Measurements from ENCODE around the gene LRP2. TPM values are rescaled to one million over a fixed set of nuclear protein-coding genes. Genes with fewer than 3 reads are reported as not detected.

Gene LRP2
- total RNA-seq, 1 experiment from 2014 or later = 0.59 TPM

GRCh38 chr2:169361706-169362117 lies 622 bp downstream of the LRP2 start:
- peaks cover 28% of the 10 kb centered on the region for H3K4me1 Mint-ChIP-seq
- H3K4me3 Mint-ChIP-seq = peak overlapping the region; percentile 90
- no peaks in the 10 kb centered on the region for H3K9me3 Mint-ChIP-seq
- DNase-seq (ENCODE audit: low spot score) = peak; percentile 54
- peak; percentile 20 for ATAC-seq
- POLR2A ChIA-PET = no interaction called here
- H3K27me3 Mint-ChIP-seq (ENCODE audit: low read depth) = peaks cover 86% of the 10 kb centered on the region
- H3K27ac Mint-ChIP-seq = no peak overlapping the region
- TF ChIP-seq, protein P1, sequence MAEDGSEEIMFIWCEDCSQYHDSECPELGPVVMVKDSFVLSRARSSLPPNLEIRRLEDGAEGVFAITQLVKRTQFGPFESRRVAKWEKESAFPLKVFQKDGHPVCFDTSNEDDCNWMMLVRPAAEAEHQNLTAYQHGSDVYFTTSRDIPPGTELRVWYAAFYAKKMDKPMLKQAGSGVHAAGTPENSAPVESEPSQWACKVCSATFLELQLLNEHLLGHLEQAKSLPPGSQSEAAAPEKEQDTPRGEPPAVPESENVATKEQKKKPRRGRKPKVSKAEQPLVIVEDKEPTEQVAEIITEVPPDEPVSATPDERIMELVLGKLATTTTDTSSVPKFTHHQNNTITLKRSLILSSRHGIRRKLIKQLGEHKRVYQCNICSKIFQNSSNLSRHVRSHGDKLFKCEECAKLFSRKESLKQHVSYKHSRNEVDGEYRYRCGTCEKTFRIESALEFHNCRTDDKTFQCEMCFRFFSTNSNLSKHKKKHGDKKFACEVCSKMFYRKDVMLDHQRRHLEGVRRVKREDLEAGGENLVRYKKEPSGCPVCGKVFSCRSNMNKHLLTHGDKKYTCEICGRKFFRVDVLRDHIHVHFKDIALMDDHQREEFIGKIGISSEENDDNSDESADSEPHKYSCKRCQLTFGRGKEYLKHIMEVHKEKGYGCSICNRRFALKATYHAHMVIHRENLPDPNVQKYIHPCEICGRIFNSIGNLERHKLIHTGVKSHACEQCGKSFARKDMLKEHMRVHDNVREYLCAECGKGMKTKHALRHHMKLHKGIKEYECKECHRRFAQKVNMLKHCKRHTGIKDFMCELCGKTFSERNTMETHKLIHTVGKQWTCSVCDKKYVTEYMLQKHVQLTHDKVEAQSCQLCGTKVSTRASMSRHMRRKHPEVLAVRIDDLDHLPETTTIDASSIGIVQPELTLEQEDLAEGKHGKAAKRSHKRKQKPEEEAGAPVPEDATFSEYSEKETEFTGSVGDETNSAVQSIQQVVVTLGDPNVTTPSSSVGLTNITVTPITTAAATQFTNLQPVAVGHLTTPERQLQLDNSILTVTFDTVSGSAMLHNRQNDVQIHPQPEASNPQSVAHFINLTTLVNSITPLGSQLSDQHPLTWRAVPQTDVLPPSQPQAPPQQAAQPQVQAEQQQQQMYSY (CRISPR knock-in tag; IDR thresholded peaks at IDR 0.05) = peak; percentile 51; the same call in 1 of the 2 replicates
- TF ChIP-seq ZBTB21 (CRISPR knock-in tag; IDR thresholded peaks at IDR 0.05; ENCODE audit: borderline replicate concordance) = no peak
- no peaks in the 10 kb centered on the region for H3K36me3 Mint-ChIP-seq
- CTCF ChIA-PET = no interaction called here

GRCh38 chr2:169360984-169361705 lies 1.2 kb downstream of the LRP2 start:
- Mint-ChIP-seq H3K27me3 (ENCODE audit: low read depth) (peaks cover 87% of the 10 kb centered on the region), H3K4me3 (peak overlapping the region; percentile 90), H3K27ac (no peak overlapping the region), H3K9me3 (no peaks in the 10 kb centered on the region), H3K36me3 (no peaks in the 10 kb centered on the region), H3K4me1 (peaks cover 28% of the 10 kb centered on the region)
- TF ChIP-seq ESRRA (CRISPR knock-in tag; IDR thresholded peaks at IDR 0.05; ENCODE audit: borderline replicate concordance) (no peak), MYBL2 (CRISPR knock-in tag; IDR thresholded peaks at IDR 0.05) (no peak), ATF3 (CRISPR knock-in tag; conservative IDR thresholded peaks at IDR 0.05) (no peak), ETV6 (CRISPR knock-in tag; IDR thresholded peaks at IDR 0.05) (no peak), TP53 (CRISPR knock-in tag; IDR thresholded peaks at IDR 0.05) (no peak), NFATC4 (CRISPR knock-in tag; IDR thresholded peaks at IDR 0.05) (no peak), MLX (CRISPR knock-in tag; IDR thresholded peaks at IDR 0.05) (no peak)
- POLR2A ChIA-PET = interaction anchor here (0.7 kb wide), 2 partner anchors 12 to 339 kb away, joined by 4 to 6 read pairs; no protein-coding TSS in a partner anchor
- DNase-seq (ENCODE audit: low spot score) (peak; percentile 52), ATAC-seq (peak; percentile 25)
- CTCF ChIA-PET = no interaction called here

GRCh38 chr2:169358016-169358415 lies 4.3 kb downstream of the LRP2 start:
- no peak for DNase-seq (ENCODE audit: low spot score)
- no peaks in the 10 kb centered on the region for H3K9me3 Mint-ChIP-seq
- no peaks in the 10 kb centered on the region for H3K36me3 Mint-ChIP-seq
- POLR2A ChIA-PET = no interaction called here
- no peak overlapping the region for H3K27ac Mint-ChIP-seq
- CTCF ChIA-PET = interaction anchor here (0.7 kb wide), 1 partner anchor 94 kb away, joined by 3 read pairs; no protein-coding TSS in a partner anchor
- H3K4me1 Mint-ChIP-seq = peaks cover 8% of the 10 kb centered on the region
- no peak for ATAC-seq
- peaks cover 62% of the 10 kb centered on the region for H3K27me3 Mint-ChIP-seq (ENCODE audit: low read depth)
- no peak overlapping the region for H3K4me3 Mint-ChIP-seq
- no peak for TF ChIP-seq ZNF416 (CRISPR knock-in tag; IDR thresholded peaks at IDR 0.05)

DNA sequence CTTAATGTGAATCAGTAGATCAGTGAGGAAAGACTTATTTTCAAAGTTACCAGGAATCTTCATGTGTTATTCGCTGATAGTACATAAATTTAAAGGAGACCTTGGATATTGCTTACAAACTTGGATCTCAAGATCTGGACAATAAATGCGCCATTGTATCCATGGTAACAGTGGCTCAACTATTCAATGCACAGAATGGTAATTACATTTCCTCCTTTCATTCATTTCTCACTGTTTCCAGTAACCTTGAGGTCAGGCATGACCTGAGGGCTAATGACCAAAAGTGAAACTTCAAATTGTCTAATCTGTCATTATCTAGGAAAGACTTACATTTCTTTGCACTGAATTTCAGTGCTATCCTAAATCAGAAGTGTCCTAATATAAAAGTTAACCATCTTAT lies 8.1 kb downstream of the LRP2 start:
- H3K4me3 Mint-ChIP-seq = no peak overlapping the region
- ChIA-PET POLR2A (no interaction called here), CTCF (no interaction called here)
- no peaks in the 10 kb centered on the region for H3K36me3 Mint-ChIP-seq
- DNase-seq (ENCODE audit: low spot score) (no peak), ATAC-seq (no peak)
- no peaks in the 10 kb centered on the region for H3K9me3 Mint-ChIP-seq
- H3K27me3 Mint-ChIP-seq (ENCODE audit: low read depth) = peaks cover 24% of the 10 kb centered on the region
- H3K27ac Mint-ChIP-seq = no peak overlapping the region
- H3K4me1 Mint-ChIP-seq = no peaks in the 10 kb centered on the region
- TF ChIP-seq, protein P1 (CRISPR knock-in tag; IDR thresholded peaks at IDR 0.05) = no peak
- TF ChIP-seq SMAD4 (CRISPR knock-in tag; IDR thresholded peaks at IDR 0.05) (no peak), KAT7 (CRISPR knock-in tag; IDR thresholded peaks at IDR 0.05; ENCODE audit: borderline replicate concordance) (no peak), MLX (CRISPR knock-in tag; IDR thresholded peaks at IDR 0.05) (no peak)
- TF ChIP-seq, protein P2, sequence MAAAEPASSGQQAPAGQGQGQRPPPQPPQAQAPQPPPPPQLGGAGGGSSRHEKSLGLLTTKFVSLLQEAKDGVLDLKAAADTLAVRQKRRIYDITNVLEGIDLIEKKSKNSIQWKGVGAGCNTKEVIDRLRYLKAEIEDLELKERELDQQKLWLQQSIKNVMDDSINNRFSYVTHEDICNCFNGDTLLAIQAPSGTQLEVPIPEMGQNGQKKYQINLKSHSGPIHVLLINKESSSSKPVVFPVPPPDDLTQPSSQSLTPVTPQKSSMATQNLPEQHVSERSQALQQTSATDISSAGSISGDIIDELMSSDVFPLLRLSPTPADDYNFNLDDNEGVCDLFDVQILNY (CRISPR knock-in tag; IDR thresholded peaks at IDR 0.05) = no peak
- TF ChIP-seq, protein P3, sequence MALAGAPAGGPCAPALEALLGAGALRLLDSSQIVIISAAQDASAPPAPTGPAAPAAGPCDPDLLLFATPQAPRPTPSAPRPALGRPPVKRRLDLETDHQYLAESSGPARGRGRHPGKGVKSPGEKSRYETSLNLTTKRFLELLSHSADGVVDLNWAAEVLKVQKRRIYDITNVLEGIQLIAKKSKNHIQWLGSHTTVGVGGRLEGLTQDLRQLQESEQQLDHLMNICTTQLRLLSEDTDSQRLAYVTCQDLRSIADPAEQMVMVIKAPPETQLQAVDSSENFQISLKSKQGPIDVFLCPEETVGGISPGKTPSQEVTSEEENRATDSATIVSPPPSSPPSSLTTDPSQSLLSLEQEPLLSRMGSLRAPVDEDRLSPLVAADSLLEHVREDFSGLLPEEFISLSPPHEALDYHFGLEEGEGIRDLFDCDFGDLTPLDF (CRISPR knock-in tag; IDR thresholded peaks at IDR 0.05) = no peak

Measured in WTC11 (cell line).